Breast epithelium (tissue), 4 donors: Measurements from ENCODE around the gene KLK4. TPM values are rescaled to one million over a fixed set of nuclear protein-coding genes. Genes with fewer than 3 reads are reported as not detected.

Source experiments
- DNase-seq, 2 donors: peaks; one replicate each; pipeline ENCODE4 v3.0.0-alpha.2; 2019; ENCODE audit warnings: low spot score in 2 of 2
- H3K27ac ChIP-seq, 2 donors: fragments of 200-600 bp; sonication (generic) in 1 of 2; one replicate each; pipeline ENCODE4 v1.5.1; 2016 to 2019; ENCODE audit warnings: mild to moderate bottlenecking in 1 of 2
- H3K27me3 ChIP-seq, 2 donors: fragments of 200-600 bp; sonication (generic) in 1 of 2; one replicate each; pipeline versions ENCODE4 v1.5.1 to v1.6.0; 2017 to 2019; ENCODE audit warnings: control low read depth in 1 of 2, mild to moderate bottlenecking in 1 of 2
- H3K36me3 ChIP-seq: fragments of 200-600 bp; one replicate; pipeline ENCODE4 v1.5.1; 2019
- H3K4me1 ChIP-seq, 2 donors: fragments of 200-600 bp; sonication (generic); one replicate each; pipeline ENCODE4 v1.5.1; 2016 to 2019; ENCODE audit warnings: control low read depth in 1 of 2
- H3K4me3 ChIP-seq, 3 donors: fragments of 200-600 bp; sonication (generic); 1 replicate in 2 of 3; 2 replicates in 1 of 3; pipeline ENCODE4 v1.5.1; 2016 to 2019; ENCODE audit warnings: mild to moderate bottlenecking in 3 of 3, moderate library complexity in 2 of 3
- H3K9me3 ChIP-seq, 2 donors: fragments of 200-600 bp; sonication (generic) in 1 of 2; one replicate each; pipeline ENCODE4 v1.5.1; 2016 to 2019; ENCODE audit warnings: control low read depth in 1 of 2
- POLR2A ChIP-seq: fragments of 450-650 bp; IDR thresholded peaks from one replicate; pipeline ENCODE4 v1.6.1; 2016; ENCODE audit warnings: antibody characterized with exemption, mild to moderate bottlenecking, moderate library complexity
- POLR2AphosphoS5 ChIP-seq, 3 donors: sonication (generic); formaldehyde crosslinking; IDR thresholded peaks; one replicate each; pipeline ENCODE4 v1.6.1; 2017; ENCODE audit warnings: antibody characterized with exemption in 3 of 3
- intact Hi-C: fragments of 100-400 bp; cut with DNase I; formaldehyde crosslinking; loops from one replicate; pipeline ENCODE4 v1.15.1; 2023; ENCODE audit warnings: low total_unique reads
- total RNA-seq, 3 donors: library from RNA; depleted of rRNA; stranded (reverse); fragments of >200 nt; gene quantifications; one replicate each; pipeline ENCODE4 v1.1.0, GENCODE V29; 2016
- TF ChIP-seq, protein P1 (sequence below), 3 donors: fragments of 450-650 bp; IDR thresholded peaks; one replicate each; pipeline ENCODE4 v1.5.1; 2016 to 2017; ENCODE audit warnings: antibody characterized with exemption in 3 of 3, mild to moderate bottlenecking in 3 of 3, moderate library complexity in 3 of 3

KLK4 gene
- total RNA-seq, 3 donors from 2014 or later, result not detected

DNA sequence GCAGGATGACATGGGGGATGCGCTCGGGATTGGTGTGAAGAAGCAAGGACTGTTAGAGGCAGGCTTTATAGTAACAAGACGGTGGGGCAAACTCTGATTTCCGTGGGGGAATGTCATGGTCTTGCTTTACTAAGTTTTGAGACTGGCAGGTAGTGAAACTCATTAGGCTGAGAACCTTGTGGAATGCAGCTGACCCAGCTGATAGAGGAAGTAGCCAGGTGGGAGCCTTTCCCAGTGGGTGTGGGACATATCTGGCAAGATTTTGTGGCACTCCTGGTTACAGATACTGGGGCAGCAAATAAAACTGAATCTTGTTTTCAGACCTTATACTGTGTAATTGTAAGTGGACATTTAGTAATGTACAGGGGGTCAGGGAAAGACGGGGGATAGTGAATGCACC lies 31.0 kb downstream of the KLK4 start:
- no peak for DNase-seq
- intact Hi-C loops, result no loop called here
- H3K4me1 ChIP-seq, result no peaks in the 10 kb centered on the region
- no peaks in the 10 kb centered on the region for H3K9me3 ChIP-seq
- H3K4me3 ChIP-seq, result no peak overlapping the region
- H3K27me3 ChIP-seq, result peaks cover 0 to 6% of the 10 kb centered on the region in 2 donors
- no peaks in the 10 kb centered on the region for H3K36me3 ChIP-seq
- H3K27ac ChIP-seq, result no peak overlapping the region
- no peak for TF ChIP-seq POLR2A
- TF ChIP-seq, protein P1, sequence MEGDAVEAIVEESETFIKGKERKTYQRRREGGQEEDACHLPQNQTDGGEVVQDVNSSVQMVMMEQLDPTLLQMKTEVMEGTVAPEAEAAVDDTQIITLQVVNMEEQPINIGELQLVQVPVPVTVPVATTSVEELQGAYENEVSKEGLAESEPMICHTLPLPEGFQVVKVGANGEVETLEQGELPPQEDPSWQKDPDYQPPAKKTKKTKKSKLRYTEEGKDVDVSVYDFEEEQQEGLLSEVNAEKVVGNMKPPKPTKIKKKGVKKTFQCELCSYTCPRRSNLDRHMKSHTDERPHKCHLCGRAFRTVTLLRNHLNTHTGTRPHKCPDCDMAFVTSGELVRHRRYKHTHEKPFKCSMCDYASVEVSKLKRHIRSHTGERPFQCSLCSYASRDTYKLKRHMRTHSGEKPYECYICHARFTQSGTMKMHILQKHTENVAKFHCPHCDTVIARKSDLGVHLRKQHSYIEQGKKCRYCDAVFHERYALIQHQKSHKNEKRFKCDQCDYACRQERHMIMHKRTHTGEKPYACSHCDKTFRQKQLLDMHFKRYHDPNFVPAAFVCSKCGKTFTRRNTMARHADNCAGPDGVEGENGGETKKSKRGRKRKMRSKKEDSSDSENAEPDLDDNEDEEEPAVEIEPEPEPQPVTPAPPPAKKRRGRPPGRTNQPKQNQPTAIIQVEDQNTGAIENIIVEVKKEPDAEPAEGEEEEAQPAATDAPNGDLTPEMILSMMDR (IDR thresholded peaks at IDR 0.05), result no peak

DNA sequence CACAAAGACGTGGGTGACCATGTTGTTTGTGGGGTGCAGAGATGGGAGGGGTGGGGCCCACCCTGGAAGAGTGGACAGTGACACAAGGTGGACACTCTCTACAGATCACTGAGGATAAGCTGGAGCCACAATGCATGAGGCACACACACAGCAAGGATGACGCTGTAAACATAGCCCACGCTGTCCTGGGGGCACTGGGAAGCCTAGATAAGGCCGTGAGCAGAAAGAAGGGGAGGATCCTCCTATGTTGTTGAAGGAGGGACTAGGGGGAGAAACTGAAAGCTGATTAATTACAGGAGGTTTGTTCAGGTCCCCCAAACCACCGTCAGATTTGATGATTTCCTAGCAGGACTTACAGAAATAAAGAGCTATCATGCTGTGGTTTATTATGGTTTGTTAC lies 32.3 kb downstream of the KLK4 start:
- no peak overlapping the region for H3K27ac ChIP-seq
- no peaks in the 10 kb centered on the region for H3K4me1 ChIP-seq
- no peak for DNase-seq
- H3K36me3 ChIP-seq, result no peaks in the 10 kb centered on the region
- intact Hi-C loops, result loop anchor here (1.0 kb wide), 1 partner anchor 20 kb away; no protein-coding TSS in a partner anchor
- peaks cover 0 to 12% of the 10 kb centered on the region in 2 donors for H3K27me3 ChIP-seq
- TF ChIP-seq, protein P1 (IDR thresholded peaks at IDR 0.05), result no peak
- no peak for TF ChIP-seq POLR2A
- TF ChIP-seq POLR2AphosphoS5 (IDR thresholded peaks at IDR 0.05), result no peak
- no peak overlapping the region for H3K4me3 ChIP-seq
- H3K9me3 ChIP-seq, result no peaks in the 10 kb centered on the region

DNA sequence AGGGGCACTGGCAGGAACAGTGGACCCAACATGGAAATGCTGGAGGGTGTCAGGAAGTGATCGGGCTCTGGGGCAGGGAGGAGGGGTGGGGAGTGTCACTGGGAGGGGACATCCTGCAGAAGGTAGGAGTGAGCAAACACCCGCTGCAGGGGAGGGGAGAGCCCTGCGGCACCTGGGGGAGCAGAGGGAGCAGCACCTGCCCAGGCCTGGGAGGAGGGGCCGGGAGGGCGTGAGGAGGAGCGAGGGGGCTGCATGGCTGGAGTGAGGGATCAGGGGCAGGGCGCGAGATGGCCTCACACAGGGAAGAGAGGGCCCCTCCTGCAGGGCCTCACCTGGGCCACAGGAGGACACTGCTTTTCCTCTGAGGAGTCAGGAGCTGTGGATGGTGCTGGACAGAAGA lies 33.9 kb downstream of the KLK4 start:
- no peak for DNase-seq
- Histone ChIP-seq H3K27me3 (peaks cover 0 to 19% of the 10 kb centered on the region in 2 donors), H3K36me3 (no peaks in the 10 kb centered on the region), H3K4me3 (no peak overlapping the region), H3K27ac (no peak overlapping the region), H3K4me1 (no peaks in the 10 kb centered on the region), H3K9me3 (no peaks in the 10 kb centered on the region)
- TF ChIP-seq, protein P1 (IDR thresholded peaks at IDR 0.05), result no peak
- TF ChIP-seq POLR2AphosphoS5 (IDR thresholded peaks at IDR 0.05), result no peak
- TF ChIP-seq POLR2A, result no peak
- intact Hi-C loops, result no loop called here

DNA sequence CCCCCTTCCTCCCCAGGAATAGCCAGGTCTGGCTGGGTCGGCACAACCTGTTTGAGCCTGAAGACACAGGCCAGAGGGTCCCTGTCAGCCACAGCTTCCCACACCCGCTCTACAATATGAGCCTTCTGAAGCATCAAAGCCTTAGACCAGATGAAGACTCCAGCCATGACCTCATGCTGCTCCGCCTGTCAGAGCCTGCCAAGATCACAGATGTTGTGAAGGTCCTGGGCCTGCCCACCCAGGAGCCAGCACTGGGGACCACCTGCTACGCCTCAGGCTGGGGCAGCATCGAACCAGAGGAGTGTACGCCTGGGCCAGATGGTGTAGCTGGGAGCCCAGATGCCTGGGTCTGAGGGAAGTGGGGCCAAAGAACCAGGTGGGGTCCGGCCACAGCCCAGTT lies 34.7 kb downstream of the KLK4 start:
- Histone ChIP-seq H3K4me1 (no peaks in the 10 kb centered on the region), H3K27me3 (peaks cover 0 to 19% of the 10 kb centered on the region in 2 donors), H3K27ac (no peak overlapping the region), H3K36me3 (no peaks in the 10 kb centered on the region), H3K9me3 (no peaks in the 10 kb centered on the region), H3K4me3 (no peak overlapping the region)
- DNase-seq, result no peak
- intact Hi-C loops, result no loop called here
- TF ChIP-seq POLR2A, result no peak
- TF ChIP-seq, protein P1 (IDR thresholded peaks at IDR 0.05), result no peak
- TF ChIP-seq POLR2AphosphoS5 (IDR thresholded peaks at IDR 0.05), result no peak

DNA sequence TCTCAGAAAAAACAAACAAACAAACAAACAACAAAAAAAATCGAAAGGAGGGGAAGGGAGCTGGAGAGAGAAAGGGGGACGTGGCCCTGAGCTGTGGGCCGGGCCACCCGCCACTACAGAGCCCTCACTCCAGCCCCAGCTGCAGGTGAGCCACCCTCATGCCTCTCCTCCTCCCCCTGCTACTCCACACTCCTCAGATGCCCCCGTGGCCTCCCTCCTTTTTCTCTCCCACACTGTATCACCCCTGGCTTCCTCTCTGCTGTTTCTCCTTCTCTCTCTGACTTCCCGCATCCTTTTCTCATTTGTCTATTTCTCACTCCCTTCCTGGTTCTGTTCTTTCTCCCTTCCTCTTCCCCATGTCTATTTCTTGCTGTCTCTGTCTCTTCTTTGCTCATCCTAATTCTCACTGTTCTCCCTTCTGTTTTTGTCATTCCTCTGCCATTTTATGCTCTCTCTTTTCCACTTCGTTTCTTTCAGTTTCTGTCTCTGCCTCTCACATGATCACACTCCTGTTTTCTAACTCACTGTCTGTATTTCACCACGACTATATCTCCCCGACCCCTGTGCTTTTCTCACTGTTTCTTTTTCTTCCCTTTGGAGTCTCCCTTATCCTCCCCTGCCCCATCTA lies 35.3 kb downstream of the KLK4 start:
- TF ChIP-seq POLR2AphosphoS5 (IDR thresholded peaks at IDR 0.05), result no peak
- no peak for TF ChIP-seq POLR2A
- TF ChIP-seq, protein P1 (IDR thresholded peaks at IDR 0.05), result no peak
- intact Hi-C loops, result no loop called here
- Histone ChIP-seq H3K27ac (no peak overlapping the region), H3K9me3 (no peaks in the 10 kb centered on the region), H3K4me3 (no peak overlapping the region), H3K36me3 (no peaks in the 10 kb centered on the region), H3K4me1 (no peaks in the 10 kb centered on the region), H3K27me3 (peaks cover 0 to 19% of the 10 kb centered on the region in 2 donors)
- DNase-seq, result no peak
